ENCODE results near the gene GALNT12.

GALNT12 gene

GRCh38 chr9:98781588-98782383 lies 25.7 kb upstream of the GALNT12 start:
- DNase-seq (ENCODE audit: low read depth in 3 of 3), result no peak

- DNase-seq (ENCODE audit: low read depth in 3 of 3), result no peak
Observed at GRCh38 chr9:98783518-98784226, 23.8 kb upstream of the GALNT12 start.

GRCh38 chr9:98784831-98785806 lies 22.4 kb upstream of the GALNT12 start:
- no peak for DNase-seq (ENCODE audit: low read depth in 3 of 3)

- no peak for DNase-seq (ENCODE audit: low read depth in 3 of 3)
Observed at GRCh38 chr9:98786750-98787510, 20.5 kb upstream of the GALNT12 start.

GRCh38 chr9:98787766-98788335 lies 19.6 kb upstream of the GALNT12 start:
- DNase-seq (ENCODE audit: low read depth in 3 of 3), result no peak

GRCh38 chr9:98789483-98790133 lies 17.9 kb upstream of the GALNT12 start:
- DNase-seq (ENCODE audit: low read depth in 3 of 3), result no peak

- no peak for DNase-seq (ENCODE audit: low read depth in 3 of 3)
Observed at GRCh38 chr9:98790134-98790841, 17.2 kb upstream of the GALNT12 start.

GRCh38 chr9:98790842-98791607 lies 16.4 kb upstream of the GALNT12 start:
- DNase-seq (ENCODE audit: low read depth in 3 of 3), result peak in 1 of 3 experiments; percentile 36

- no peak for DNase-seq (ENCODE audit: low read depth in 3 of 3)
Observed at GRCh38 chr9:98791608-98792490, 15.6 kb upstream of the GALNT12 start.

GRCh38 chr9:98793031-98793430 lies 14.4 kb upstream of the GALNT12 start:
- no peak for DNase-seq (ENCODE audit: low read depth in 3 of 3)

GRCh38 chr9:98794802-98795201 lies 12.7 kb upstream of the GALNT12 start:
- DNase-seq (ENCODE audit: low read depth in 3 of 3), result no peak

- no peak for DNase-seq (ENCODE audit: low read depth in 3 of 3)
Observed at GRCh38 chr9:98795295-98795955, 12.0 kb upstream of the GALNT12 start.

GRCh38 chr9:98795970-98796363 lies 11.5 kb upstream of the GALNT12 start:
- DNase-seq (ENCODE audit: low read depth in 3 of 3), result peak in 1 of 3 experiments; percentile 26

- DNase-seq (ENCODE audit: low read depth in 3 of 3), result peak; percentile 67 to 77 (median 73)
Observed at GRCh38 chr9:98796364-98797101, 10.9 kb upstream of the GALNT12 start, which contains the start of gene ANKS6. TSS of gene ANKS6 (minus strand) at chr9:98796555. CDS start at chr9:98796491, 64 bp downstream.

GRCh38 chr9:98797491-98797890 lies 10.0 kb upstream of the GALNT12 start:
- no peak for DNase-seq (ENCODE audit: low read depth in 3 of 3)

GRCh38 chr9:98798254-98798653 lies 9.2 kb upstream of the GALNT12 start:
- DNase-seq (ENCODE audit: low read depth in 3 of 3), result no peak
